ENCODE measurements around the gene CREBL2. TPM values are rescaled to one million over a fixed set of nuclear protein-coding genes. Genes with fewer than 3 reads are reported as not detected.
"Not testable (repeated sequence)": the region's sequence is repeated elsewhere in the genome, so short reads cannot be mapped to it uniquely, and the experiment has no call there.

Gene CREBL2, protein sequence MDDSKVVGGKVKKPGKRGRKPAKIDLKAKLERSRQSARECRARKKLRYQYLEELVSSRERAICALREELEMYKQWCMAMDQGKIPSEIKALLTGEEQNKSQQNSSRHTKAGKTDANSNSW
- 10 to 100 TPM; 19.5 to 25.2 TPM for total RNA-seq

- peak; percentile 65 for ATAC-seq (replicated peaks)
- Mint-ChIP-seq H3K9me3 (no peaks in the 10 kb centered on the region), H3K4me3 (peak within 1 kb of the TSS; percentile 97), H3K27me3 (no peaks in the 10 kb centered on the region), H3K36me3 (ENCODE audit: low read depth) (peaks cover 47% of the 10 kb centered on the region), H3K4me1 (peaks cover 29% of the 10 kb centered on the region), H3K27ac (peak within 1 kb of the TSS; percentile 97)
These were observed at the start of gene CREBL2 for GRCh38 chr12:12611512-12612306. Gene CREBL2 (plus strand): TSS chr12:12611876. CDS start chr12:12612173, 297 bp downstream.

DNA sequence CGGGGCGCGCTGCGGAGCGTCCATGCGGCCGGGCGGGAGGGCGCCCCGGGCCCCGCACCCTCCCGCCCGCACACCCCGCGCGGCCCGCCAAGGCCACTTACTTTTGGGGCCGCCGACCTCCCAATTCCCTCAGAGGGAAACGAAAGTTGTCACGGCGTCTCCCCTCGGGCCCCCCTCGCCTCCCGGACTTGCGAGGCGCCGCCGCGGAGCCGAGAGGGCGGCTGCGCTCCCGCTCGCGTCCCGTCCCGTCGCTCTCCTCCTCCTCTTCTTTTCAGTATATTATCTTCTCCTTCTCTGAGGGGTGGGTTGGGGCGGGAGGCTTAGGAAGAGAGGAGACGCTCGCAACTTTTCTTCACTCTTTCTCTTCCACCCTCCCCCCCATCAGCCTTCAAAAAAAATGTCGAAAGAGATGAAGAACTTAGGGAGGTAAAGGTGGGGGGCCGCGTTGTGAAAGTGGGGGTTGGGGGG lies 49.6 kb upstream of the CREBL2 start:
- Mint-ChIP-seq H3K27ac (peak overlapping the region; percentile 95), H3K4me1 (peaks cover 23% of the 10 kb centered on the region), H3K9me3 (no peaks in the 10 kb centered on the region), H3K27me3 (no peaks in the 10 kb centered on the region), H3K4me3 (peak overlapping the region; percentile 79), H3K36me3 (ENCODE audit: low read depth) (peaks cover 49% of the 10 kb centered on the region)
- no peak for ATAC-seq (replicated peaks)

- H3K27ac Mint-ChIP-seq = peak within 1 kb of the TSS; percentile 95
- peak within 1 kb of the TSS; percentile 90 for H3K4me3 Mint-ChIP-seq
- H3K36me3 Mint-ChIP-seq (ENCODE audit: low read depth) = peaks cover 42% of the 10 kb centered on the region
- no peaks in the 10 kb centered on the region for H3K27me3 Mint-ChIP-seq
- H3K9me3 Mint-ChIP-seq = no peaks in the 10 kb centered on the region
- H3K4me1 Mint-ChIP-seq = peaks cover 20% of the 10 kb centered on the region
- peak; percentile 82 for ATAC-seq (replicated peaks)
These were observed 49.0 kb upstream of the CREBL2 start, which contains the start of gene DUSP16 for GRCh38 chr12:12562585-12563261. Gene DUSP16 (minus strand): TSS chr12:12562863. CDS start chr12:12521098, 41,765 bp downstream.

GRCh38 chr12:12563290-12563928 lies 48.3 kb upstream of the CREBL2 start:
- ATAC-seq (replicated peaks) = no peak
- H3K27ac Mint-ChIP-seq = peak overlapping the region; percentile 95
- H3K4me1 Mint-ChIP-seq = peaks cover 15% of the 10 kb centered on the region

GRCh38 chr12:12564911-12565310 lies 46.8 kb upstream of the CREBL2 start:
- peaks cover 8% of the 10 kb centered on the region for H3K4me1 Mint-ChIP-seq
- H3K4me3 Mint-ChIP-seq = no peak overlapping the region
- no peak overlapping the region for H3K27ac Mint-ChIP-seq
- no peaks in the 10 kb centered on the region for H3K9me3 Mint-ChIP-seq
- ATAC-seq (replicated peaks) = no peak
- H3K27me3 Mint-ChIP-seq = no peaks in the 10 kb centered on the region
- H3K36me3 Mint-ChIP-seq (ENCODE audit: low read depth) = peaks cover 20% of the 10 kb centered on the region

More at GRCh38 chr12:12563290-12563928, 48.3 kb upstream of the CREBL2 start:
- H3K27me3 Mint-ChIP-seq = no peaks in the 10 kb centered on the region
- peak overlapping the region; percentile 79 for H3K4me3 Mint-ChIP-seq
- no peaks in the 10 kb centered on the region for H3K9me3 Mint-ChIP-seq
- H3K36me3 Mint-ChIP-seq (ENCODE audit: low read depth) = peaks cover 35% of the 10 kb centered on the region

GRCh38 chr12:12565971-12566370 lies 45.7 kb upstream of the CREBL2 start:
- not testable (repeated sequence) for H3K27ac Mint-ChIP-seq; H3K4me3 Mint-ChIP-seq; ATAC-seq (replicated peaks); H3K27me3 Mint-ChIP-seq; H3K9me3 Mint-ChIP-seq; H3K36me3 Mint-ChIP-seq (ENCODE audit: low read depth); H3K4me1 Mint-ChIP-seq

- Mint-ChIP-seq H3K4me1 (peaks cover 17% of the 10 kb centered on the region), H3K4me3 (peak overlapping the region; percentile 35), H3K27me3 (no peaks in the 10 kb centered on the region), H3K36me3 (ENCODE audit: low read depth) (no peaks in the 10 kb centered on the region), H3K9me3 (peaks cover 4% of the 10 kb centered on the region), H3K27ac (peak overlapping the region; percentile 46)
- ATAC-seq (replicated peaks) = no peak
These were observed 39.0 kb upstream of the CREBL2 start for GRCh38 chr12:12572659-12573058.

DNA sequence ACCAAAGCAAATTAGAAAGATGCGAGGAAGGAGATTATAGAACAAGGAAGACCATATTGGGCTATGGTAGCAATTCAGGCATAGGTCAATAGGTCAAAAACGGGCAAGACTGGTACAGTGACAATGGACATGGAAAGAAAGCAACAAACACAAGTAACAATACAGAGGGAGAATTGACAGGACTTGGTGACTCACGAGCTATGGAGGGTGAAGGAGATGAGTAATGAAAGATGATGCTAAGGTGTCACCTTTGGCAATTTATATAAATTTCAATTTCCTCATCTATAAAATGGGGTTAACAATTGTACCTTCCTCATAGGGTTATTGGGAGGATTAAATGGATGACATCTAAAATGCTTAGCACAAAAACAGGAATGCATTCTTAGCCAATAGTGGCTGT lies 33.9 kb upstream of the CREBL2 start:
- Mint-ChIP-seq H3K9me3 (no peaks in the 10 kb centered on the region), H3K4me1 (peaks cover 20% of the 10 kb centered on the region), H3K4me3 (no peak overlapping the region), H3K27ac (peak overlapping the region; percentile 10), H3K27me3 (no peaks in the 10 kb centered on the region), H3K36me3 (ENCODE audit: low read depth) (no peaks in the 10 kb centered on the region)
- peak; percentile 43 for ATAC-seq (replicated peaks)

DNA sequence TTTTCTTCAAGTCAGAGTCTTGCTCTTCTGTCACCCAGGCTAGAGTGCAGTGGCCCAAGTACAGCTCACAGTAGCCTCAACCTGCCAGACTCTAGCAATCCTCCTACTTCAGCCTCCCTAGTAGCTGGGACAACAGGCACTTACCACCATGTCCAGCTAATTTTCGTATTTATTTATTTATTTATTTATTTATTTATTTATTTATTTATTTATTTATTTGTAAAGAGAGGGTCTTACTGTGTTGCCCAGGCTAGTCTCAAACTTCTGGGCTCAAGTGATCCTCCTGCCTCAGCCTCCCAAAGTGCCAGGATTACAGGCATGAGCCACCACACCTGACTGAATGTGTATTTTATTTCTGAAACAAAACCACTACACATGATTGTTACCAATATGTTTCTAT lies 31.0 kb upstream of the CREBL2 start:
- H3K36me3 Mint-ChIP-seq (ENCODE audit: low read depth) = not testable (repeated sequence)
- H3K4me1 Mint-ChIP-seq = peaks cover 35% of the 10 kb centered on the region

GRCh38 chr12:12582193-12582881 lies 29.3 kb upstream of the CREBL2 start:
- Mint-ChIP-seq H3K4me3 (peak overlapping the region; percentile 72), H3K27ac (peak overlapping the region; percentile 86), H3K4me1 (peaks cover 41% of the 10 kb centered on the region), H3K9me3 (no peaks in the 10 kb centered on the region), H3K36me3 (ENCODE audit: low read depth) (no peaks in the 10 kb centered on the region), H3K27me3 (no peaks in the 10 kb centered on the region)
- peak; percentile 46 for ATAC-seq (replicated peaks)

More for the DNA sequence above, 31.0 kb upstream of the CREBL2 start:
- not testable (repeated sequence) for H3K9me3 Mint-ChIP-seq; ATAC-seq (replicated peaks); H3K27me3 Mint-ChIP-seq; H3K4me3 Mint-ChIP-seq; H3K27ac Mint-ChIP-seq

- peaks cover 37% of the 10 kb centered on the region for H3K4me1 Mint-ChIP-seq
- H3K27me3 Mint-ChIP-seq = no peaks in the 10 kb centered on the region
- peak overlapping the region; percentile 72 for H3K4me3 Mint-ChIP-seq
- H3K9me3 Mint-ChIP-seq = no peaks in the 10 kb centered on the region
- peak; percentile 93 for ATAC-seq (replicated peaks)
- H3K36me3 Mint-ChIP-seq (ENCODE audit: low read depth) = no peaks in the 10 kb centered on the region
- peak overlapping the region; percentile 86 for H3K27ac Mint-ChIP-seq
These were observed 28.8 kb upstream of the CREBL2 start for GRCh38 chr12:12582895-12583303.

DNA sequence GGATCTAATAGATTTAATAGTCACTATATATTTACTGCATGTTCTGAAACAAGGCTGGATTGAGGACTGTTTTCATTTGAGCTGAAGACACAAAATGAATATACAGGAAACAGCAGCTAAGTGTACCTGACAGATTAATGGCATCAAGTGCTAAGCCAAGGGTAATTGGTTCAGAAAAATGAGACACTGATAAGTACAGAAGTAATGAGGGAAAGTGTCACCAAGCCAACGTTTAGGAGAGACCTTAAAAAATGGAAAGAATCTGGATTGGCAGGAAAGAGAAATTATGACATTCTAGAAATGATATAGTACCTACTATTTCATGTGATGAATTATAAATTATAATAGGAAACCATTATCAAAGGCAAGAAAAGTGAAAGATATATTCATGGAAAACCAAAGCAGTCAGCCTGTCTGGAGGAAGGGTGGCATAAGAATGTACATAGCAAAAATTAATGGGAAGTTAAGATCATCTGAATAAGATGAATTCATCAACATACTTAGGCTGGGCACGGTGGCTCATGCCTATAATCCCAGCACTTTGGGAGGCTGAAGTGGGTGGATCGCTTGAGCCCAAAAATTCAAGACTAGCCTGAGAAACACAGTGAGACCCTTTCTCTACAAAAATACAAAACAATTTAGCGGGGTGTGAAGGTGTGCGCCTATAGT lies 28.0 kb upstream of the CREBL2 start:
- no peaks in the 10 kb centered on the region for H3K27me3 Mint-ChIP-seq
- ATAC-seq (replicated peaks) = no peak
- H3K9me3 Mint-ChIP-seq = no peaks in the 10 kb centered on the region
- no peaks in the 10 kb centered on the region for H3K36me3 Mint-ChIP-seq (ENCODE audit: low read depth)
- H3K4me1 Mint-ChIP-seq = peaks cover 35% of the 10 kb centered on the region
- peak overlapping the region; percentile 86 for H3K27ac Mint-ChIP-seq
- peak overlapping the region; percentile 72 for H3K4me3 Mint-ChIP-seq

DNA sequence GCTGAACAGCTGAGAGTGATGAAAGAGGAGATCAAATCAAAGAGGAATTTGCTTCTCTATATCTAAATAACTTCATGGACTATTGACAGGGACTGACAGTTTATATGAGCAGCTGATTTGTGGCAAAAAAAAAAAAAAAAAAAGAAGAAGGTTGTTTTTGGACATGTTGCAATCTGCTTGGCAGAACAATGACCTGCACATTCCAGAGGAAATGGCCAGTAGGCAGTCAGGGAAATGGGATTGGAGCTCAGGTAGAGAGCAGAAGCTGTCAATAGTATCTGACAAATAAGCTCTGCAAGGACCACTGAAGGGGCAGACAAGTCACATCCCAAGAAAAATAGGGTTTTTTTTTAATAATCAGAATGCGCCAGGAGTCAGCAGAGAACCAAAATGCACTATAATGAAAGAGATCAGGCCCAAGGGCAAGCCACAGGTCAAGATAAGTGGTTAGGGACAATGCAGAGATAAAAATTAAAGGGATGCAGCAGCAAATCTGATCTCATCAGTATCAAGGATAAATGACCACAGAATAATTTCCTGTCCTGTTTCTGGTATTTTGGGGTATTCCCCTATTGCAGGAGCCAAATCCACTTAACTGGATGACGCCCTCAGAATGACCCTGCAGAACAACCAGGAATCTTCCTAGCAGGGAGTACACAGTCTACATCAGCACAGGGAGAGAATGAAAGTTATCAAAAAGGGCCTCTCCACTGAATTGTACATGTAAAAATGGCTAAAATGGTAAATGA lies 26.4 kb upstream of the CREBL2 start:
- Mint-ChIP-seq H3K27me3 (no peaks in the 10 kb centered on the region), H3K36me3 (ENCODE audit: low read depth) (no peaks in the 10 kb centered on the region), H3K9me3 (peaks cover 4% of the 10 kb centered on the region), H3K4me3 (no peak overlapping the region), H3K27ac (peak overlapping the region; percentile 35), H3K4me1 (peaks cover 41% of the 10 kb centered on the region)
- ATAC-seq (replicated peaks) = no peak

All from activated T-helper 17 cell treated with anti-CD3 and anti-CD28 coated beads, Interleukin-2, amount 50 U/mL, for 72 hours (primary cell).